Ovary (tissue), 9 donors: ENCODE data around the gene IKBIP. TPM values are rescaled to one million over a fixed set of nuclear protein-coding genes. Genes with fewer than 3 reads are reported as not detected.

Source experiments
- DNase-seq, 5 donors: peaks; one replicate each; pipeline ENCODE4 v3.0.0-alpha.2; 2019 to 2020
- H3K27ac ChIP-seq, 2 donors: fragments of 200-600 bp; one replicate each; pipeline versions ENCODE4 v1.5.1 to v1.8.0; 2019 to 2022
- H3K27me3 ChIP-seq: fragments of 200-600 bp; one replicate; pipeline ENCODE4 v1.8.0; 2022
- H3K36me3 ChIP-seq: fragments of 200-600 bp; sonication (generic); one replicate; pipeline ENCODE4 v1.5.1; 2019
- H3K4me1 ChIP-seq: one replicate; pipeline ENCODE4 v1.8.1; 2013; ENCODE audit warnings: mild to moderate bottlenecking, moderate library complexity; ENCODE audit not compliant: insufficient read depth
- H3K4me3 ChIP-seq: fragments of 200-600 bp; sonication (generic); one replicate; pipeline ENCODE4 v1.5.1; 2017
- H3K9me3 ChIP-seq, 2 donors: fragments of 200-600 bp in 1 of 2; sonication (generic) in 1 of 2; one replicate each; pipeline versions ENCODE4 v1.5.1 to v1.8.1; 2013 to 2019; ENCODE audit warnings: mild to moderate bottlenecking in 1 of 2, moderate library complexity in 1 of 2
- EP300 ChIP-seq: sonication (generic); formaldehyde crosslinking; IDR thresholded peaks from one replicate; pipeline ENCODE4 v1.6.1; 2017; ENCODE audit warnings: antibody characterized with exemption
- POLR2A ChIP-seq: fragments of 450-650 bp; IDR thresholded peaks from one replicate; pipeline ENCODE4 v1.6.1; 2017; ENCODE audit warnings: antibody characterized with exemption, mild to moderate bottlenecking, moderate library complexity
- WGBS, 3 donors: extraction: QIAGEN DNeasy Blood & Tissue Kit in 1 of 3; methylation state at CpG; one replicate each; pipeline versions ENCODE4 v1.1.5 to v1.1.7; 2013 to 2017; 5-methylcytosine and 5-hydroxymethylcytosine counted together
- intact Hi-C, 4 donors: fragments of 100-400 bp; cut with DNase I; formaldehyde crosslinking; loops; one replicate each; pipeline versions ENCODE4 v1.11.0 to v1.15.1; 2022 to 2023
- polyA plus RNA-seq, 2 donors: library from polyadenylated mRNA; stranded (reverse); fragments of 200-250 nt in 1 of 2; fragments of 350-450 nt in 1 of 2; fragmentation: Illumina TruSeq in 1 of 2; extraction: RNeasy Lipid Tissue Mini Kit (QIAGEN cat#74804) in 1 of 2; gene quantifications; one replicate each; pipeline ENCODE4 v1.2.3, GENCODE V29; 2013 to 2014
- total RNA-seq, 7 donors: library from RNA; depleted of rRNA in 2 of 7; stranded (reverse); fragments of >200 nt in 2 of 7; fragmentation: NEBNext Ultra II Directional in 3 of 7; extraction: Animal tissue kit (Norgen Biotek cat#: 25700) in 3 of 7; gene quantifications; one replicate each; pipeline versions ENCODE4 v1.1.0 to v1.2.4, GENCODE V29; 2016 to 2023
- TF ChIP-seq, protein P1 (sequence below), 3 donors: fragments of 450-650 bp in 2 of 3; fragments of 200-600 bp in 1 of 3; IDR thresholded peaks; one replicate each; pipeline versions ENCODE4 v1.5.1 to v1.8.0; 2016 to 2022; ENCODE audit warnings: antibody characterized with exemption in 3 of 3, mild to moderate bottlenecking in 1 of 3
- donor health status: DM: no; HTN: no; CAD: no; lungs with moderate emphysema.
- donor health status: DM: no; HTN: no; CAD: no.
- donor health status: Bipolar disorder and iron deficiency.
- donor health status: DM: yes; HTN: yes; CAD: no.
- donor health status: DM: no; HTN: no; CAD: no.
- donor health status: DM: yes; HTN: yes; CAD: no.

Gene IKBIP
- total and polyA plus RNA-seq, 9 donors: 6.8 to 12.4 (median 9.8) TPM

DNA sequence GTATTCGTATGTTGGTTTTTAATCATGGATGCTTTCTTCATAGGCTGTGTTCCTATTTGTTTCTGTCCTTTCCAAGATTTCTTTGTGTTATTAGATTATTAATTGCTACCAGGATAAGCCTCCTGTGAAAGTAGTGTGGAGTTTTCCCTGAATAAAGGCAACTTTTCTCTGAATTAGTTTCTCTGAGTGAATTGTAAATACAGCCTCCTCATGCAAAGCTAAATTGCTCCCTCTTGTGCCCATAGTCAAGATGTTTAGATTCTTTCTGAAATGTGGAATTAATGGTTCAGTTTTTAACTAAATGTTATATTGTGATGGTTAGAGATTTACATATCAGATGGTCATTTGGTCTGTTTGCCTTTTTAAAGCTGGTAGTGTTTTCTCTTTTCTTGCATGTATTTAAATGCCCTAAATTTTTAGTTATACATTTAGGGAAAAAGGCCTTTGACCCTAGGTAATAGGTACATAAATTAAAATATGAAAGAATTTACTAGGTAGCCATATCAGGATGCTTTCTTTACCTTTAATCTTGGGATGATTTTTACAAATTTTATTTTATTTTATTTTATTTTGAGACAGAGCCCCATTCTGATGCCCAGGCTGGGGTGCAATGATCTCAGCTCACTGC lies 9.4 kb upstream of the IKBIP start:
- DNase-seq: no peak
- no peak for TF ChIP-seq POLR2A
- TF ChIP-seq, protein P1, sequence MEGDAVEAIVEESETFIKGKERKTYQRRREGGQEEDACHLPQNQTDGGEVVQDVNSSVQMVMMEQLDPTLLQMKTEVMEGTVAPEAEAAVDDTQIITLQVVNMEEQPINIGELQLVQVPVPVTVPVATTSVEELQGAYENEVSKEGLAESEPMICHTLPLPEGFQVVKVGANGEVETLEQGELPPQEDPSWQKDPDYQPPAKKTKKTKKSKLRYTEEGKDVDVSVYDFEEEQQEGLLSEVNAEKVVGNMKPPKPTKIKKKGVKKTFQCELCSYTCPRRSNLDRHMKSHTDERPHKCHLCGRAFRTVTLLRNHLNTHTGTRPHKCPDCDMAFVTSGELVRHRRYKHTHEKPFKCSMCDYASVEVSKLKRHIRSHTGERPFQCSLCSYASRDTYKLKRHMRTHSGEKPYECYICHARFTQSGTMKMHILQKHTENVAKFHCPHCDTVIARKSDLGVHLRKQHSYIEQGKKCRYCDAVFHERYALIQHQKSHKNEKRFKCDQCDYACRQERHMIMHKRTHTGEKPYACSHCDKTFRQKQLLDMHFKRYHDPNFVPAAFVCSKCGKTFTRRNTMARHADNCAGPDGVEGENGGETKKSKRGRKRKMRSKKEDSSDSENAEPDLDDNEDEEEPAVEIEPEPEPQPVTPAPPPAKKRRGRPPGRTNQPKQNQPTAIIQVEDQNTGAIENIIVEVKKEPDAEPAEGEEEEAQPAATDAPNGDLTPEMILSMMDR (IDR thresholded peaks at IDR 0.05): peak in 2 of 3 donors; percentile 37 to 58
- 89 to 95% (median 91%) methylated on average over 1 of the region's 1 CpG for WGBS, 3 donors
- Histone ChIP-seq H3K27me3 (no peaks in the 10 kb centered on the region), H3K36me3 (no peaks in the 10 kb centered on the region), H3K9me3 (no peaks in the 10 kb centered on the region), H3K4me3 (no peak overlapping the region), H3K27ac (no peak overlapping the region), H3K4me1 (no peaks in the 10 kb centered on the region)
- intact Hi-C loops: loop anchor here in 2 of 4 donors (5.0 to 10.0 kb wide), 2 partner anchors 229 to 237 kb away; no protein-coding TSS in a partner anchor

DNA sequence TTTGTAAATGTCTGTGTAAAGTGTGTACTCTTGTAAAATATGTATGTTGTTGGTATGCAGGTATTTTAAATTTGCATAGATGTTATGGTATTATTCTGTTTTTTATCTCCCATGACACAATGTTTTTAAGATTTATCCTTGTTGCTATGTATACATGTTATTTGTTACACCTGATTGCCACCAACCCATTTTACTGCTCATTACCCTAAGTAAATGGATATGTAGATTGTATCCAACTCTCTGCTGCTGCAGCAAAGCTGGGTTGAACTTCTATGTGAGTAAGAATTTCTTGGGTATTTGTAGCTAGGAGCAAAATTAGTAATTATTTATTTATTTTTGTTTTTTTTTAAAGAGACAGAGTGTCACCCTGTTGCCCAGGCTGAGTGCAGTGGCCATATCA lies 6.7 kb upstream of the IKBIP start:
- H3K4me3 ChIP-seq: no peak overlapping the region
- H3K36me3 ChIP-seq: no peaks in the 10 kb centered on the region
- H3K27me3 ChIP-seq: no peaks in the 10 kb centered on the region
- no peak overlapping the region for H3K27ac ChIP-seq
- DNase-seq: no peak
- no peaks in the 10 kb centered on the region for H3K9me3 ChIP-seq
- intact Hi-C loops: loop anchor here in 2 of 4 donors (5.0 to 10.0 kb wide), 2 partner anchors 227 to 234 kb away; no protein-coding TSS in a partner anchor
- TF ChIP-seq, protein P1 (IDR thresholded peaks at IDR 0.05): no peak
- TF ChIP-seq EP300 (no peak), POLR2A (no peak)
- peaks cover 2% of the 10 kb centered on the region for H3K4me1 ChIP-seq

DNA sequence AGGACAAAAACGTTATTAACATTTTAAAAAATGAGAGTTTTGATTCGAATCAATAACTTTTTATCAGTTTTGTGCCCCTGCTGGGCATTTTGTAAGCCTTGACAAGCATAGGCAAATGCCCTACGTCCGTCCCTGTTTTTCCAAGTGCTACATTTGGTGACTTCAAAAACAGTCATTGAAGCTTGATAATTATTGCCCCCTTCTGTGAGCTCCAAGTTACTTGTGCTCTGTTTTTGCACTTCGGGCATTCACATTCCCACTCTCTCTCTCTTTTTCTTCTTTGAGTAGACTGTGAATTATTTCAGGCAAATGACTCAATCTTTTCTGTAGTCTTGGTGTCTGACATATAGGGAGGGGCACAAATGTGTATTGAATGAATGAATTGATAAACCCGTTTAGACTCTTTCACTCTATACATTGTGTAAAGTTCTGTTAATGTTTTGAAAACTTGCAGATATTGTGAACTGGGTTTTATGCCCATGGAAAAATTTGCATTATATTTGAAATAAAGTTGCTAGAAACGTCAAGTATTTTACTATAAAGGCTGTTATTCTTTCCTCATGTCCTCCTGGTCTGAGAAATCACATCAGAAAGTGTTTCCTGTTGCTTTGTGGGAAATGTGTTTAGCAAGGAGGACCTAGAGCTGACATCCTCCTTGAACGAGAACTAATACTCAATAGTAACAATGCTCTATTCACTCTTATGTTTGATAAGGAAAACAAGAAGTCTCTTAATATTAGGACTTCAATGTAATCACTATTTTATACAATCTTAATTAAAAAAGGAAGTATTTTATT lies 1.9 kb upstream of the IKBIP start:
- Histone ChIP-seq H3K4me1 (peaks cover 4% of the 10 kb centered on the region), H3K27ac (no peak overlapping the region), H3K9me3 (no peaks in the 10 kb centered on the region), H3K4me3 (peak overlapping the region; percentile 82), H3K36me3 (no peaks in the 10 kb centered on the region), H3K27me3 (no peaks in the 10 kb centered on the region)
- TF ChIP-seq POLR2A (no peak), EP300 (no peak)
- TF ChIP-seq, protein P1 (IDR thresholded peaks at IDR 0.05): no peak
- no peak for DNase-seq
- WGBS, 3 donors: 6 to 10% (median 10%) methylated on average over 8 of the region's 8 CpGs
- intact Hi-C loops: loop anchor here in 3 of 4 donors (5.0 to 10.0 kb wide), 3 partner anchors 49 to 224 kb away; partner anchors contain the start of gene SLC25A3 (in 1 of the 3)

DNA sequence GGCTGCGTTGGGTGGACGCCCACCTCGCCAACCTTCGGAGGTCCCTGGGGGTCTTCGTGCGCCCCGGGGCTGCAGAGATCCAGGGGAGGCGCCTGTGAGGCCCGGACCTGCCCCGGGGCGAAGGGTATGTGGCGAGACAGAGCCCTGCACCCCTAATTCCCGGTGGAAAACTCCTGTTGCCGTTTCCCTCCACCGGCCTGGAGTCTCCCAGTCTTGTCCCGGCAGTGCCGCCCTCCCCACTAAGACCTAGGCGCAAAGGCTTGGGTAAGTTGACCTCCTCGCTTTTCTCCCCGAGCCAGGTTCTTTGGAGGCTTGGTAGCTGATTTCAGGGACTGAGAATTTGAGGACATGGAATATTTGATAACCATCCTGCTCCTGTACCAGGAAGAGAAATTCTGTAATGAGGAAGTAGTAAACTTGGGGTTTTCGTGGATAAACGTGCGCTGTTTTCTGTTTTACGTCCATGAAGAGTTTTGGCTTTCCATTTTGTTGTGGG lies 1.0 kb upstream of the IKBIP start:
- no peak for TF ChIP-seq POLR2A
- no peak for TF ChIP-seq EP300
- TF ChIP-seq, protein P1 (IDR thresholded peaks at IDR 0.05): no peak
- WGBS, 3 donors: 0% methylated on average over 13 to 24 of the region's 24 CpGs
- H3K27me3 ChIP-seq: no peaks in the 10 kb centered on the region
- DNase-seq: no peak
- intact Hi-C loops: loop anchor here in 3 of 4 donors (5.0 to 10.0 kb wide), 3 partner anchors 48 to 223 kb away; partner anchors contain the start of gene SLC25A3 (in 1 of the 3)
- H3K27ac ChIP-seq: peak overlapping the region; percentile 71 to 79
- H3K4me1 ChIP-seq: peaks cover 4% of the 10 kb centered on the region
- H3K4me3 ChIP-seq: peak overlapping the region; percentile 82
- H3K9me3 ChIP-seq: no peaks in the 10 kb centered on the region
- no peaks in the 10 kb centered on the region for H3K36me3 ChIP-seq
